NB4 (cell line): Measurements from ENCODE around the gene FUOM.

Experiments
- MYC ChIP-seq: IDR thresholded peaks from 2 replicates; pipeline ENCODE4 v1.6.1; 2011; ENCODE audit warnings: low read depth, low read length
- POLR2A ChIP-seq: IDR thresholded peaks from 2 replicates; pipeline ENCODE4 v1.6.1; 2011; ENCODE audit warnings: mild to moderate bottlenecking; ENCODE audit not compliant: insufficient read length; ENCODE audit errors: extremely low read depth
- TF ChIP-seq, protein P1 (sequence below): IDR thresholded peaks from one replicate; pipeline ENCODE4 v1.5.1; 2012; ENCODE audit warnings: low read depth, low read length
- TF ChIP-seq, protein P2 (sequence below): IDR thresholded peaks from 2 replicates; pipeline ENCODE4 v1.6.1; 2011; ENCODE audit warnings: low read depth, low read length

DNA sequence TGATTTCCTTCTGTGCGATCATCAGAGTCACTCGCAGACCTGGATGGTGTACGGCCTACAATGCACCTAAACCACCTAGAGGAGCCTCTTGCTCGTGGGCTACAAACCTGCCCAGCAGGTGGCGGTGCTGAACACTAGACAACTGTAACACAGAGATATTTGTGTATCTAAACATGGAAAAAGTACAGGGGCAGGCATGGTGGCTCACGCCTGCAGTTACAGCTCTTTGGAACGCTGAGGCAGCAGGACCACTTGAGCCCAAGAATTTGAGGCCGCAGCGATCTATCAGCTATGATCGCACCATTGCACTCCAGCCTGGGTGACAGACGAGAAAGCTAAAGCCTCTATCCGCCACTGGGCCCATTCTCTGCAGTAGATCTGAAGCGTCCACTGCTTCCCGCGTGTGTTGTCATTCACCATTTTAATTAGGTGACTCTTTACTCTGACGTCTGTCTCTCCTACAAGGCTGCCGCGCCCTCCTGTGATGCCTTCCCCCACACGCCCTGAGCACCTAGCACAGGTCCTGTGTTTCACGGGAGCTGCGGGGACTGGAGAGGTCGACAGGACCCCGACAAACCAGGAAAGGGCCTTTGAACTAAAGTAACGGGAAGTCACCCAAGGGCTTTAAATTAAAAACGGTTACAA lies 49.9 kb downstream of the FUOM start:
- TF ChIP-seq, protein P1, sequence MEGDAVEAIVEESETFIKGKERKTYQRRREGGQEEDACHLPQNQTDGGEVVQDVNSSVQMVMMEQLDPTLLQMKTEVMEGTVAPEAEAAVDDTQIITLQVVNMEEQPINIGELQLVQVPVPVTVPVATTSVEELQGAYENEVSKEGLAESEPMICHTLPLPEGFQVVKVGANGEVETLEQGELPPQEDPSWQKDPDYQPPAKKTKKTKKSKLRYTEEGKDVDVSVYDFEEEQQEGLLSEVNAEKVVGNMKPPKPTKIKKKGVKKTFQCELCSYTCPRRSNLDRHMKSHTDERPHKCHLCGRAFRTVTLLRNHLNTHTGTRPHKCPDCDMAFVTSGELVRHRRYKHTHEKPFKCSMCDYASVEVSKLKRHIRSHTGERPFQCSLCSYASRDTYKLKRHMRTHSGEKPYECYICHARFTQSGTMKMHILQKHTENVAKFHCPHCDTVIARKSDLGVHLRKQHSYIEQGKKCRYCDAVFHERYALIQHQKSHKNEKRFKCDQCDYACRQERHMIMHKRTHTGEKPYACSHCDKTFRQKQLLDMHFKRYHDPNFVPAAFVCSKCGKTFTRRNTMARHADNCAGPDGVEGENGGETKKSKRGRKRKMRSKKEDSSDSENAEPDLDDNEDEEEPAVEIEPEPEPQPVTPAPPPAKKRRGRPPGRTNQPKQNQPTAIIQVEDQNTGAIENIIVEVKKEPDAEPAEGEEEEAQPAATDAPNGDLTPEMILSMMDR: peak; percentile 91
- no peak for TF ChIP-seq POLR2A
- TF ChIP-seq, protein P2, sequence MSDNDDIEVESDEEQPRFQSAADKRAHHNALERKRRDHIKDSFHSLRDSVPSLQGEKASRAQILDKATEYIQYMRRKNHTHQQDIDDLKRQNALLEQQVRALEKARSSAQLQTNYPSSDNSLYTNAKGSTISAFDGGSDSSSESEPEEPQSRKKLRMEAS: peak; percentile 45; the same call in 1 of the 2 replicates
- TF ChIP-seq MYC: peak; percentile 31; the same call in 1 of the 2 replicates
